Neural progenitor cell (in vitro differentiated cells): ENCODE data around the gene MTG2. TPM values are rescaled to one million over a fixed set of nuclear protein-coding genes. Genes with fewer than 3 reads are reported as not detected.

Experiments used
- DNase-seq: peaks from one replicate; pipeline ENCODE4 v3.0.0-alpha.2; 2016; ENCODE audit warnings: low spot score
- H2AFZ ChIP-seq: fragments of 200-600 bp; sonication (generic); replicated peaks from 2 replicates; pipeline ENCODE4 v1.6.1; 2016; ENCODE audit warnings: antibody characterized with exemption
- H3F3A ChIP-seq: fragments of 200-600 bp; sonication (generic); 2 replicates; pipeline ENCODE4 v1.6.1; 2016; ENCODE audit warnings: antibody characterized with exemption, low read depth
- H3K27ac ChIP-seq: fragments of 200-600 bp; sonication (generic); 2 replicates; pipeline ENCODE4 v1.5.1; 2016; ENCODE audit warnings: mild to moderate bottlenecking
- H3K27me3 ChIP-seq: fragments of 200-600 bp; sonication (generic); 2 replicates; pipeline ENCODE4 v1.6.1; 2016; ENCODE audit warnings: mild to moderate bottlenecking, moderate library complexity
- H3K36me3 ChIP-seq: fragments of 200-600 bp; sonication (generic); 2 replicates; pipeline ENCODE4 v1.5.1; 2016
- H3K4me1 ChIP-seq: fragments of 200-600 bp; sonication (generic); 2 replicates; pipeline ENCODE4 v1.6.1; 2016; ENCODE audit warnings: mixed run types
- H3K4me2 ChIP-seq: fragments of 200-600 bp; sonication (generic); 2 replicates; pipeline ENCODE4 v1.6.1; 2016
- H3K4me3 ChIP-seq: fragments of 200-600 bp; sonication (generic); 2 replicates; pipeline ENCODE4 v1.5.1; 2016
- H3K79me2 ChIP-seq: fragments of 200-600 bp; sonication (generic); 2 replicates; pipeline ENCODE4 v1.6.1; 2016; ENCODE audit warnings: low read depth
- H3K9ac ChIP-seq: fragments of 200-600 bp; sonication (generic); 2 replicates; pipeline ENCODE4 v1.6.1; 2016
- H3K9me3 ChIP-seq: fragments of 200-600 bp; sonication (generic); 2 replicates; pipeline ENCODE4 v1.5.1; 2016; ENCODE audit warnings: low read depth
- H4K20me1 ChIP-seq: fragments of 200-600 bp; sonication (generic); 2 replicates; pipeline ENCODE4 v1.6.1; 2016; ENCODE audit warnings: low read depth
- H3K27ac Mint-ChIP-seq: 3 replicates; pipeline ENCODE4 v1.8.0; 2021; ENCODE audit warnings: mixed read lengths
- H3K27me3 Mint-ChIP-seq: 2 replicates; pipeline ENCODE4 v1.8.0; 2022; ENCODE audit warnings: low read depth, mild to moderate bottlenecking, inconsistent platforms, moderate library complexity, mixed read lengths; ENCODE audit not compliant: insufficient read depth
- H3K36me3 Mint-ChIP-seq: 3 replicates; pipeline ENCODE4 v1.8.0; 2021; ENCODE audit warnings: mixed read lengths
- H3K4me1 Mint-ChIP-seq: 3 replicates; pipeline ENCODE4 v1.8.0; 2021; ENCODE audit warnings: mixed read lengths
- H3K4me3 Mint-ChIP-seq: 3 replicates; pipeline ENCODE4 v1.8.0; 2021; ENCODE audit warnings: mild to moderate bottlenecking, moderate library complexity, mixed read lengths
- H3K9me3 Mint-ChIP-seq: 3 replicates; pipeline ENCODE4 v1.8.0; 2020; ENCODE audit warnings: mixed read lengths
- CTCF ChIP-seq: fragments of 200-600 bp; sonication (generic); IDR thresholded peaks from 2 replicates; pipeline ENCODE4 v1.5.1; 2017; ENCODE audit warnings: antibody characterized with exemption, mild to moderate bottlenecking
- EZH2 ChIP-seq: fragments of 200-600 bp; sonication (generic); IDR thresholded peaks from 2 replicates; pipeline ENCODE4 v1.6.1; 2017; ENCODE audit warnings: antibody characterized with exemption, mild to moderate bottlenecking, moderate library complexity
- EZH2phosphoT487 ChIP-seq: fragments of 200-600 bp; sonication (generic); IDR thresholded peaks from 2 replicates; pipeline ENCODE4 v1.6.1; 2017; ENCODE audit warnings: antibody characterized with exemption
- total RNA-seq: library from RNA; depleted of rRNA; stranded (reverse); fragments of >200 nt; gene quantifications from 2 replicates; pipeline ENCODE4 v1.2.3, GENCODE V29; 2015; ENCODE audit warnings: low replicate concordance

The MTG2 gene
- total RNA-seq, 1 donor from 2014 or later = 16.2 TPM

DNA sequence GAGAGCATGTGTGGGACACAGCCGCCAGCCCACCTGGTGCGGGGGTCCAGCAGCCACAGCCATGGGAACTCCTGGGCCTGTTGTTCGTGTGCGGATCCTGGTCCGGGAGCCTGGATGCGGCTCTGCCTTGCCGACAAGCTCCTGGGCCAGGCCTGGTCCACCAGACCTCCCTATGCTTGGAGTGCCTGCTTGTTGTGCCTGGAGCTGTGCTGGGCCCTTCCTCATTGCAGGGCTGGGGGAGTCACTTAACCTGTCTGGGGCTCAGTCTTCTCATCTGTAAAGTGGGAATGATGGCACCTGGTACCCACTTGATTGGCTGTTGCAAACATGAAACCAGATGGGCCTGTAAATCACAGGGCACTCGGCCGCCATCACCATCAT, 52.9 kb downstream of the MTG2 start:
- H3K27me3 Mint-ChIP-seq = peaks cover 4% of the 10 kb centered on the region
- H3K4me3 Mint-ChIP-seq = peak overlapping the region; percentile 86
- H3K4me1 ChIP-seq = peaks cover 23% of the 10 kb centered on the region
- H3K9me3 ChIP-seq = no peaks in the 10 kb centered on the region
- no peaks in the 10 kb centered on the region for H3K27me3 ChIP-seq
- H2AFZ ChIP-seq = no peak overlapping the region
- no peaks in the 10 kb centered on the region for H3K9me3 Mint-ChIP-seq
- peak overlapping the region; percentile 96 for H3K27ac Mint-ChIP-seq
- H4K20me1 ChIP-seq = peaks cover 22% of the 10 kb centered on the region
- TF ChIP-seq EZH2 (no peak), CTCF (no peak), EZH2phosphoT487 (no peak)
- H3K36me3 Mint-ChIP-seq = no peaks in the 10 kb centered on the region
- no peak overlapping the region for H3K9ac ChIP-seq
- no peak overlapping the region for H3K4me3 ChIP-seq
- no peak for DNase-seq
- H3F3A ChIP-seq = peaks cover 12% of the 10 kb centered on the region
- no peaks in the 10 kb centered on the region for H3K36me3 ChIP-seq
- H3K4me1 Mint-ChIP-seq = peaks cover 48% of the 10 kb centered on the region
- peaks cover 22% of the 10 kb centered on the region for H3K79me2 ChIP-seq
- no peak overlapping the region for H3K4me2 ChIP-seq
- no peak overlapping the region for H3K27ac ChIP-seq

DNA sequence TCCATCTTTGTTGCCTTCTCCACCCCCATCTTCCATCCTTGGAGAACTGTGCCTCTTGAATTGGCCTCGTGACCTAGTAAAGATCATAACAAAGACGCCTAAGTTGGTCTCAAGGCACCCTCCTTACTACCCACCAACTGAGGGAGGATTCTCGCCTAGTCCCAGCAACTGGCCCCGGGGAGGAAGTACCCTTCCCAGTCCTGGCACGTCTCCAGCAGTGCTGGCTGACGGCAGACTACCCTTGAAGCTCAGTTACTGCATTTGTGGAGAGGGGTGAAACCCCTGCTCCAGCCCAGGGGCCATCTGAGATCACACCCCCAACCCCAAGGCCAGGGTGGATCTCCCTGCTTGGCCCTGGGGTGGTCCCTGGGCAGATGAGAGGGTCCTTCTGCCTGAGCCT, 53.4 kb downstream of the MTG2 start:
- Histone ChIP-seq H3K4me1 (peaks cover 23% of the 10 kb centered on the region), H3K27ac (no peak overlapping the region), H3K79me2 (peaks cover 26% of the 10 kb centered on the region), H3F3A (peaks cover 12% of the 10 kb centered on the region), H3K4me2 (peak overlapping the region; percentile 79), H3K9ac (no peak overlapping the region), H2AFZ (peak overlapping the region; percentile 39), H3K9me3 (no peaks in the 10 kb centered on the region), H4K20me1 (peaks cover 26% of the 10 kb centered on the region), H3K4me3 (no peak overlapping the region), H3K36me3 (no peaks in the 10 kb centered on the region), H3K27me3 (no peaks in the 10 kb centered on the region)
- Mint-ChIP-seq H3K4me3 (peak overlapping the region; percentile 86), H3K36me3 (no peaks in the 10 kb centered on the region), H3K27me3 (peaks cover 4% of the 10 kb centered on the region), H3K9me3 (no peaks in the 10 kb centered on the region), H3K4me1 (peaks cover 48% of the 10 kb centered on the region), H3K27ac (peak overlapping the region; percentile 96)
- TF ChIP-seq EZH2 (no peak), EZH2phosphoT487 (no peak), CTCF (no peak)
- no peak for DNase-seq

GRCh38 chr20:62236766-62237513, 54.1 kb downstream of the MTG2 start:
- H2AFZ ChIP-seq = peak overlapping the region; percentile 39
- no peak overlapping the region for H3K27ac ChIP-seq
- Mint-ChIP-seq H3K4me1 (peaks cover 48% of the 10 kb centered on the region), H3K9me3 (no peaks in the 10 kb centered on the region), H3K27me3 (peaks cover 4% of the 10 kb centered on the region), H3K4me3 (peak overlapping the region; percentile 86), H3K27ac (peak overlapping the region; percentile 96), H3K36me3 (peaks cover 5% of the 10 kb centered on the region)
- peak overlapping the region; percentile 79 for H3K4me2 ChIP-seq
- no peaks in the 10 kb centered on the region for H3K36me3 ChIP-seq
- peak; percentile 97 for DNase-seq
- peaks cover 12% of the 10 kb centered on the region for H3F3A ChIP-seq
- no peaks in the 10 kb centered on the region for H3K27me3 ChIP-seq
- H3K4me3 ChIP-seq = peak overlapping the region; percentile 25
- no peaks in the 10 kb centered on the region for H3K9me3 ChIP-seq
- H4K20me1 ChIP-seq = peaks cover 33% of the 10 kb centered on the region
- TF ChIP-seq EZH2 = no peak
- TF ChIP-seq EZH2phosphoT487 = no peak
- TF ChIP-seq CTCF = no peak
- peaks cover 33% of the 10 kb centered on the region for H3K79me2 ChIP-seq
- peaks cover 23% of the 10 kb centered on the region for H3K4me1 ChIP-seq
- H3K9ac ChIP-seq = no peak overlapping the region
